HG03060 (cell line): Measurements from ENCODE around the gene AGAP2.
"Not testable (repeated sequence)": the region's sequence is repeated elsewhere in the genome, so short reads cannot be mapped to it uniquely, and the experiment has no call there.

Experiments
- ATAC-seq: cut with Tn5 transposase; IDR thresholded peaks from one replicate; pipeline ENCODE4 v1.9.1; 2021; ENCODE audit warnings: low read depth, moderate number of reproducible peaks; ENCODE audit not compliant: unreplicated experiment

Gene AGAP2

GRCh38 chr12:57724936-57725740 is 13.4 kb downstream of the AGAP2 start:
- no peak for ATAC-seq

- ATAC-seq: no peak
Measured at GRCh38 chr12:57724003-57724935, 14.3 kb downstream of the AGAP2 start.

DNA sequence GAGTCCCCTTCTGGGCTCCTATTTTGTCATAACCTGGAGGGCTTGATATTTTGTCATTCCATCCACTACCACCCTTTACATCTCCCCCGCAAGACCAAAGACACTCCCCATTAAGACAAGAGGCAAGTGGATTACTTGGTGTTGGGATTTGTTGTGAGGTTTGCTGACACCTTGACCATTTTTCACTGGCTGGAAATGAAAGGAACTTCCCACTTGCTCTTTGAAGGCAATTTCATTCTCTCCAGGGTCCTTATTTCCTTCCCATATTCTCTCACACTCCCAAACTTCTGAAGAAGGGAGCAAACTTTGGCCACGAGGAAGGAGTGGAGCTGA is 14.9 kb downstream of the AGAP2 start:
- no peak for ATAC-seq

GRCh38 chr12:57722716-57723629 is 15.6 kb downstream of the AGAP2 start:
- no peak for ATAC-seq

- ATAC-seq: not testable (repeated sequence)
Measured at GRCh38 chr12:57721846-57722608, 16.5 kb downstream of the AGAP2 start.

DNA sequence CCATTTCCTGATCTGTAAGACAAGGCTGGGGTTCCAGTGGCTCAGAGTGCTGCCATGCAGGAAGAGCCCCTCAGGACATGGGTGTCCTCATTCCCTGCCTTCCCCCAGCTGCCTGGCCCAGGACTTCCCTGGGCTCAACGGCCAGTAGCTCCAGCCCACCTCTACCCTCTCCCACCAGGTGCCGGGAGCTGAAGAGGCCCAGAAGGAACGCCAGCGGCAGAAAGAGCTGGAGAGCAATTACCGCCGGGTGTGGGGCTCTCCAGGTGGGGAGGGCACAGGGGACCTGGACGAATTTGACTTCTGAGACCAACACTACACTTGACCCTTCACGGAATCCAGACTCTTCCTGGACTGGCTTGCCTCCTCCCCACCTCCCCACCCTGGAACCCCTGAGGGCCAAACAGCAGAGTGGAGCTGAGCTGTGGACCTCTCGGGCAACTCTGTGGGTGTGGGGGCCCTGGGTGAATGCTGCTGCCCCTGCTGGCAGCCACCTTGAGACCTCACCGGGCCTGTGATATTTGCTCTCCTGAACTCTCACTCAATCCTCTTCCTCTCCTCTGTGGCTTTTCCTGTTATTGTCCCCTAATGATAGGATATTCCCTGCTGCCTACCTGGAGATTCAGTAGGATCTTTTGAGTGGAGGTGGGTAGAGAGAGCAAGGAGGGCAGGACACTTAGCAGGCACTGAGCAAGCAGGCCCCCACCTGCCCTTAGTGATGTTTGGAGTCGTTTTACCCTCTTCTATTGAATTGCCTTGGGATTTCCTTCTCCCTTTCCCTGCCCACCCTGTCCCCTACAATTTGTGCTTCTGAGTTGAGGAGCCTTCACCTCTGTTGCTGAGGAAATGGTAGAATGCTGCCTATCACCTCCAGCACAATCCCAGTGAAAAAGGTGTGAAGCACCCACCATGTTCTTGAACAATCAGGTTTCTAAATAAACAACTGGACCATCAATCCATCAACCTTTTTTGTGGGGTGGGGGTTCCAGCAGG is 17.6 kb downstream of the AGAP2 start:
- ATAC-seq: no peak

DNA sequence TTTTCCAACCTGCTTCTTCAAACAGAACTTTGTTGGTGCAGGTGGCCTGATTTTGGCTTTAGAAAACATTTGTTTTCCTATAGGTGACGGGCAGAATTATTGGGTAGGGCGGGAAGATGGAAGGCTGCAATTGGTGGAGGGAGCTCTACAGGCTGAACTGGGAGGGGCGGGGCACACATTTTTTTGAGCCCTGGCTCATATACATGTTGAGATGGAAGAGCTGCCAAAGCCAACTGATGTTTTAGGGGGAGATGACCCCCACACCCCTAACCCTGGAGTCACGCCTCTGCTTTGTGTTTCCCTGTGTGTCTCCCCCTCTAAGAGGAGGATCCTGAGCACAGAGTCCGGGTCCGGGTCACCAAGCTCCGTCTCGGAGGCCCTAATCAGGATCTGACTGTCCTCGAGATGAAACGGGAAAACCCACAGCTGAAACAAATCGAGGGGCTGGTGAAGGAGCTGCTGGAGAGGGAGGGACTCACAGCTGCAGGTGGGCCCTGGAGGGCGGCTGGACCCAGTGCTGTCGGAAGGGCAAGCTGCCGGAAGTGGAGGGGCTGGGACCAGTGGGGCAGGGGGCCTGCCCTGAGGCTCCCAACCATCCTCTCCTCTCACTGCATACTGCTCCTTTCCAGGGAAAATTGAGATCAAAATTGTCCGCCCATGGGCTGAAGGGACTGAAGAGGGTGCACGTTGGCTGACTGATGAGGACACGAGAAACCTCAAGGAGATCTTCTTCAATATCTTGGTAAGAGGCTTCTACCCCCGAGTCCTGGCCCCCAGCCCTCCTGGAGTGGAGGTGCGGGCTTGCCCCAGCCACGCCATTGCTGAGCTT is 18.6 kb downstream of the AGAP2 start:
- no peak for ATAC-seq

DNA sequence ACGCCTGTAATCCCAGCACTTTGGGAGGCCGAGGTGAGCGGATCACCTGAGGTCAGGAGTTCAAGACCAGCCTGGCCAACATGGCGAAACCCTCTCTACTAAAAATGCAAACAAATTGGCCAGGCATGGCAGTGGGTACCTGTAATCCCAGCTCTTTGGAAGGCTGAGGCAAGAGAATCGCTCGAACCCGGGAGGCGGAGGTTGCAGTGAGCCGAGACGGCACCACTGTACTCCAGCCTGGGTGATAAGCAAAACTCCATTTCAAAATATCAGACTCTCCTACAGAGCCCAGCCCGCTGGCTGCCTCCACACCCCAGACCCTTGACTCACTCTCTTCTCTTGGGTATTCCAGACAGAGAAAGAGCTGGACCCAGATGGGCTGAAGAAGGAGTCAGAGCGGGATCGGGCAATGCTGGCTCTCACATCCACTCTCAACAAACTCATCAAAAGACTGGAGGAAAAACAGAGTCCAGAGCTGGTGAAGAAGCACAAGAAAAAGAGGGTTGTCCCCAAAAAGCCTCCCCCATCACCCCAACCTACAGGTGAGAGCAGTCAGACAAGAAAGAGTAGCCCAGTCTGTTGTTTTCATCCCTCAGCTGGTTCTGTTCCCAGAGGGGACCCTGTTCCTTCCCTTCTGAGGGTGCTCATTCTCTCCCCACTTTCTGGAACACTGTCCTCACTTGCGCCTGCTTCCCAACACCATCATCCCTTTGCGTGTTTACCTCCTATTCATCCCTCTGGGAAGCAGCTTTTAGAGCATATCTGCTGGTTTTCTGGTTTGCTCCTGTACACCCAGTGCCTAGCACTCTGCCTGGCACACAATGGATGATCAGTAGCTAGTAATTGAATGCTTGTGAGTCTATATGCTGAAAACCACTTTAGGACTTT is 19.7 kb downstream of the AGAP2 start:
- no peak for ATAC-seq

DNA sequence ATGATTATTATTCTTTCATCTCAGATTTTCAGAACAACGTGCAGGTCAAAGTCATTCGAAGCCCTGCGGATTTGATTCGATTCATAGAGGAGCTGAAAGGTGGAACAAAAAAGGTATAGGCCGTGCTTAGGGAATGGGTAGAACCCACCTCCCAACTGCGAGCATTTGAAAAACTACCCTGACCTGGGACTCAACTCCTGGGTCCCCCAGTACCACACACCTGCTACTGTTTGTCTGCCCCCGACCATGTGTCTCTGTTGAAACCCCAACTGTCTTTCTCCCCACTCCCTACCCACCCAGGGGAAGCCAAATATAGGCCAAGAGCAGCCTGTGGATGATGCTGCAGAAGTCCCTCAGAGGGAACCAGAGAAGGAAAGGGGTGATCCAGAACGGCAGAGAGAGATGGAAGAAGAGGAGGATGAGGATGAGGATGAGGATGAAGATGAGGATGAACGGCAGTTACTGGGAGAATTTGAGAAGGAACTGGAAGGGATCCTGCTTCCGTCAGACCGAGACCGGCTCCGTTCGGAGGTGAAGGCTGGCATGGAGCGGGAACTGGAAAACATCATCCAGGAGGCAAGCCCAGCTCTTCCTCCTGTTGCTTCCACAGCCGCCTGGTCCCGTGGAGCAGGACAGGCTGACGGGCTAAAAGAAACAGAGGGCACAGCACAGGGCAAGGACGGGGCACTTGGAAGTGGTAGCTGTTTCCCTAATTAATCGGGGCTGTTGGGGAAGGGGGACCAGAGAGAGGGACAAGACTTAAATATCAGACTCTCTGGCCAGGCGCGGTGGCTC is 20.5 kb downstream of the AGAP2 start:
- no peak for ATAC-seq

DNA sequence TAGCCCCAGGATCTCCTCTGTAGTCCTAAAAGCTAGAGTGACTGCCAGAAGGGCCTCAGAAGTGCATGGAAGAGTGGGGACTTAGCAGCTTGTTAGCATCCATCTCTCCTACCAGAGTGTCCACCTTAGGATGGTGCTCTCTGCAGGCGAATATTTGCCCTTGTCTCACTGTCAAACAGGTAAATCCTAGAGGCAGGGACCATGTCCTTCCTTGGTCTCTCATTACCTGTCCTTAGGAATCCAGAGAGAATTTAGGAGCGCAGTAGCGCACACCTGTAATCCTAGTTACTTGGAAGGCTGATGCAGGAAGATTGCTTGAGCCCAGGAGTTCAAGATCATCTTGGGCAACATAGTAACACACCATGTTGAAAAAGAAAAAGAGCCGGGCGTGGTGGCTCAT is 21.4 kb downstream of the AGAP2 start:
- ATAC-seq: no peak

- no peak for ATAC-seq
Measured at GRCh38 chr12:57716305-57716704, 22.2 kb downstream of the AGAP2 start.

GRCh38 chr12:57715786-57716185 is 22.8 kb downstream of the AGAP2 start:
- ATAC-seq: no peak

- not testable (repeated sequence) for ATAC-seq
Measured at GRCh38 chr12:57715036-57715748, 23.4 kb downstream of the AGAP2 start.

DNA sequence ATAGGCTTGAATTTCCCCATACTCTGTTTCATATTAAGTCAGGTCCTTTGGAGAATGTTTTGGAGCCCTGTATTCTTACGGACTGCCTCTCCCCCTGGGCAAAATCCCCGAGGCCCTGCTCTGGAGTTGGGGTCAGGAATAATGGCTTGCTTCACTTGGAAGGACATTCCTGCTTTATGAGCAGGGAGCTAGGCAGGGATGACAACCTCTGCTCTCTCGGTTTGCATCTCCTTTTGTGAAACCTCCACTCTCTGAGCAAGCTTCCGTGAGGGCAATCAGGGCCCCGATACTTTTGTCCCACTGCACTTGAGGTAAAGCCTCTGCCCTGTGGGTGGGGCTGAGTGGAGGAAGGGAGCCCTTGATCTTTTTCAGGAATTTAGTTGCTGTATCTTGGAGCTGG is 25.3 kb downstream of the AGAP2 start:
- no peak for ATAC-seq

DNA sequence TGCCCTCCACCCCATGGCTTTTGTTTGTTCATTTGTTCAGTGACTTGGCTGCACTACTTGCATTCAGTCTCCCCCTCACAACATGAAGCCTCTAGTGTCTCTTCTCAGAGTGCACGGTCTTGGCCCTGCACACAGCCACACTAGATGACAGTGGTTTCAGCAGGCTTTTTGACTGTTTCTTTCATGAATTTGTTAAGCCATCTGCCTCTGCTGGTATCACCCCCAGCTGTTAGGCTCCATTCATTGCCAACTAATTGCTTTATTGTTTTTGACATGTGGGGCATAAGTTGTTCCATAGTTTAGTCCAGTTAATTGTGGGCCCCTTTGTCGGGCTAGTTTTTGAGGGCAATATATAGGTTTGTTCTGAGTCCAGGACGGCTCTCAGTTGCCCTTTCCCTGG is 25.8 kb downstream of the AGAP2 start:
- no peak for ATAC-seq

DNA sequence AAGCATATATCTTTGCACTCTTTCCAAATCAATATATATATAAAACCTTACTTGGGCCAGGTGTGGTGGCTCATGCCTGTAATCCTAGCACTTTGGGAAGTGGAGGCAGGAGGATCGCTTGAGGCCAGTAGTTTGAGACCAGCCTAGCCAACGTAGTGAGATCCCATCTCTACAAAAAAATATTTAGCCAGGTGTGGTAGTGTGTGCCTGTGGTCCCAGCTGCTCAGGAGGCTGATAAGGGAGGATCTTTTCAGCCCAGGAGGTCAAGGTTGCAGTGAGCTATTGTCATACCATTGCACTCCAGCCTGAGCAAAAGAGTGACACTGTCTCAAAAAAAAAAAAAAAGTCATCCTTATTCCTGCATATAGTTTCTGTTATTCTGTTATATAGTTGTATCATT is 30.2 kb downstream of the AGAP2 start:
- ATAC-seq: no peak
